Astrocyte (in vitro differentiated cells and primary cell): ENCODE results near the gene RPS2. TPM values are rescaled to one million over a fixed set of nuclear protein-coding genes. Genes with fewer than 3 reads are reported as not detected.
"Not testable (repeated sequence)": the region's sequence is repeated elsewhere in the genome, so short reads cannot be mapped to it uniquely, and the experiment has no call there.

Source experiments
- DNase-seq: peaks from one replicate; pipeline ENCODE4 v3.0.0-alpha.2; 2010; ENCODE audit warnings: low read depth
- FAIRE-seq: peaks from 2 replicates; lab custom pipeline; 2011; peaks lifted over from hg19 to GRCh38; lab: Jason Lieb, UNC
- H2AFZ ChIP-seq: 2 replicates; pipeline ENCODE4 v1.6.0; 2012; ENCODE audit warnings: low read depth, low read length, inconsistent platforms
- H3K27ac ChIP-seq: 2 replicates; pipeline ENCODE4 v1.5.1; 2011; ENCODE audit warnings: low read depth, low read length, inconsistent platforms
- H3K27me3 ChIP-seq: 2 replicates; pipeline ENCODE4 v1.6.0; 2011; ENCODE audit warnings: low read length, inconsistent platforms; ENCODE audit not compliant: insufficient read depth
- H3K36me3 ChIP-seq: 2 replicates; pipeline ENCODE4 v1.5.1; 2011; ENCODE audit warnings: low read length, inconsistent platforms; ENCODE audit not compliant: insufficient read depth
- H3K4me1 ChIP-seq: 2 replicates; pipeline ENCODE4 v1.5.1; 2011; ENCODE audit warnings: low read length, inconsistent platforms; ENCODE audit not compliant: insufficient read depth
- H3K4me2 ChIP-seq: 2 replicates; pipeline ENCODE4 v1.6.0; 2012; ENCODE audit warnings: low read length, inconsistent platforms
- H3K4me3 ChIP-seq: 2 replicates; pipeline ENCODE4 v1.5.1; 2011; ENCODE audit warnings: low read depth, mild to moderate bottlenecking, low read length, inconsistent platforms; ENCODE audit not compliant: insufficient read depth
- H3K79me2 ChIP-seq: 2 replicates; pipeline ENCODE4 v1.6.0; 2012; ENCODE audit warnings: mild to moderate bottlenecking, low read length, inconsistent platforms; ENCODE audit not compliant: insufficient read depth
- H3K9ac ChIP-seq: 2 replicates; pipeline ENCODE4 v1.6.0; 2012; ENCODE audit warnings: mild to moderate bottlenecking, low read length, inconsistent platforms
- H3K9me3 ChIP-seq: 2 replicates; pipeline ENCODE4 v1.5.1; 2012; ENCODE audit warnings: low read depth, mild to moderate bottlenecking, low read length, inconsistent platforms; ENCODE audit not compliant: insufficient read depth
- H4K20me1 ChIP-seq: 2 replicates; pipeline ENCODE4 v1.6.0; 2012; ENCODE audit warnings: low read length, inconsistent platforms; ENCODE audit not compliant: insufficient read depth
- H3K27ac Mint-ChIP-seq: one replicate; pipeline ENCODE4 v1.8.0; 2021; ENCODE audit warnings: mild to moderate bottlenecking, mixed read lengths; ENCODE audit not compliant: unreplicated experiment
- H3K27me3 Mint-ChIP-seq: one replicate; pipeline ENCODE4 v1.8.0; 2021; ENCODE audit warnings: low read depth, mixed read lengths; ENCODE audit not compliant: unreplicated experiment
- H3K36me3 Mint-ChIP-seq: one replicate; pipeline ENCODE4 v1.8.0; 2021; ENCODE audit warnings: low read depth, mixed read lengths; ENCODE audit not compliant: unreplicated experiment
- H3K4me1 Mint-ChIP-seq: one replicate; pipeline ENCODE4 v1.8.0; 2021; ENCODE audit warnings: low read depth, mixed read lengths; ENCODE audit not compliant: unreplicated experiment
- H3K4me3 Mint-ChIP-seq: one replicate; pipeline ENCODE4 v1.8.0; 2021; ENCODE audit warnings: mild to moderate bottlenecking, moderate library complexity, mixed read lengths; ENCODE audit not compliant: unreplicated experiment
- H3K9me3 Mint-ChIP-seq: one replicate; pipeline ENCODE4 v1.8.0; 2021; ENCODE audit warnings: mild to moderate bottlenecking, mixed read lengths; ENCODE audit not compliant: unreplicated experiment
- EZH2 ChIP-seq: IDR thresholded peaks from 2 replicates; pipeline ENCODE4 v1.6.1; 2012; ENCODE audit warnings: mild to moderate bottlenecking, low read length, inconsistent platforms; ENCODE audit not compliant: insufficient read depth
- total RNA-seq: library from RNA; stranded (reverse); gene quantifications from 2 replicates; pipeline ENCODE4 v1.2.1, GENCODE V29; 2021
- TF ChIP-seq, protein P1 (sequence below): IDR thresholded peaks from 2 replicates; pipeline ENCODE4 v1.5.1; 2011; ENCODE audit warnings: low read depth, mild to moderate bottlenecking, inconsistent platforms, low read length, moderate library complexity; ENCODE audit not compliant: insufficient read depth

RPS2 gene
- total RNA-seq, 1 donor from 2014 or later, result 2,534 TPM

DNA sequence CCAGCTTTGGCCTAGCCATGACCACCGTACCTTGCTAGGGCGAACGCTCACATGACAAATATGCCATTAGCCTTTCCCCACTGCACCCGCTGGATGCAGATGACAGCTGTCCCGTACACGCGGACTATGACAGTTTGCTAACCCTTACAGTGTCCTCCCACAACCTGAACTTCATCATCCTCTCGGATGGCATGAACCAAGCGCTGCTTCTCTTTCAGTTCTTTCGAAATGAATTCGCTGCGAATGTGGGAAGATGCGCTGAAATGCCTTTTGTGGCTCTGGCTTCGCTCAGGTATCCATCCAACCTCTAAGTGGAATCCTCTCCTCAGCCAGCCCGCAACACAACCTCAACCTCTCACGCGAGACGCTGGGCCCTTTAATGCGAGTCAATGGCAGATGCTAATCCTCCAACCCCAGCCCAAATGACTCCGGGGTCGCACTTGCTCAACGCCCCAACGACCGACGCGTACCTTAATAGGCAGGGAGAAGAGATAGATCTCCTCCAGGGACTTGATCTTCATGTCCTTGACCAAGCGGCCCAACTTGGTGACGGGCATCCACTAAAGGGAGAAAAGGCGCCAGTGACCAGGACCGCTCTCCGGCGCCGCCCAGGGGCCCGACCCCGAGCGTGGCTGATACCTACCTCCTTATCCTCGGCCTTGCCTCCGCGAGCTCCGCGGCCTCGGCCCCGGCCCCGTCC, 670 bp downstream of the RPS2 start:
- H3K27me3 Mint-ChIP-seq, result no peaks in the 10 kb centered on the region
- Histone ChIP-seq H3K4me2 (peak overlapping the region; percentile 95), H3K36me3 (peaks cover 9% of the 10 kb centered on the region), H3K27ac (peak overlapping the region; percentile 96), H2AFZ (no peak overlapping the region), H3K9ac (peak overlapping the region; percentile 92), H3K4me3 (peak overlapping the region; percentile 91), H3K4me1 (peaks cover 37% of the 10 kb centered on the region), H3K9me3 (no peaks in the 10 kb centered on the region), H3K79me2 (peaks cover 76% of the 10 kb centered on the region), H3K27me3 (no peaks in the 10 kb centered on the region), H4K20me1 (peaks cover 49% of the 10 kb centered on the region)
- no peaks in the 10 kb centered on the region for H3K9me3 Mint-ChIP-seq
- FAIRE-seq (no peak), DNase-seq (peak; percentile 15)
- peaks cover 20% of the 10 kb centered on the region for H3K4me1 Mint-ChIP-seq
- H3K27ac Mint-ChIP-seq, result peak overlapping the region; percentile 91
- no peak for TF ChIP-seq EZH2
- TF ChIP-seq, protein P1, sequence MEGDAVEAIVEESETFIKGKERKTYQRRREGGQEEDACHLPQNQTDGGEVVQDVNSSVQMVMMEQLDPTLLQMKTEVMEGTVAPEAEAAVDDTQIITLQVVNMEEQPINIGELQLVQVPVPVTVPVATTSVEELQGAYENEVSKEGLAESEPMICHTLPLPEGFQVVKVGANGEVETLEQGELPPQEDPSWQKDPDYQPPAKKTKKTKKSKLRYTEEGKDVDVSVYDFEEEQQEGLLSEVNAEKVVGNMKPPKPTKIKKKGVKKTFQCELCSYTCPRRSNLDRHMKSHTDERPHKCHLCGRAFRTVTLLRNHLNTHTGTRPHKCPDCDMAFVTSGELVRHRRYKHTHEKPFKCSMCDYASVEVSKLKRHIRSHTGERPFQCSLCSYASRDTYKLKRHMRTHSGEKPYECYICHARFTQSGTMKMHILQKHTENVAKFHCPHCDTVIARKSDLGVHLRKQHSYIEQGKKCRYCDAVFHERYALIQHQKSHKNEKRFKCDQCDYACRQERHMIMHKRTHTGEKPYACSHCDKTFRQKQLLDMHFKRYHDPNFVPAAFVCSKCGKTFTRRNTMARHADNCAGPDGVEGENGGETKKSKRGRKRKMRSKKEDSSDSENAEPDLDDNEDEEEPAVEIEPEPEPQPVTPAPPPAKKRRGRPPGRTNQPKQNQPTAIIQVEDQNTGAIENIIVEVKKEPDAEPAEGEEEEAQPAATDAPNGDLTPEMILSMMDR, result no peak
- peaks cover 20% of the 10 kb centered on the region for H3K36me3 Mint-ChIP-seq
- H3K4me3 Mint-ChIP-seq, result peak overlapping the region; percentile 97

DNA sequence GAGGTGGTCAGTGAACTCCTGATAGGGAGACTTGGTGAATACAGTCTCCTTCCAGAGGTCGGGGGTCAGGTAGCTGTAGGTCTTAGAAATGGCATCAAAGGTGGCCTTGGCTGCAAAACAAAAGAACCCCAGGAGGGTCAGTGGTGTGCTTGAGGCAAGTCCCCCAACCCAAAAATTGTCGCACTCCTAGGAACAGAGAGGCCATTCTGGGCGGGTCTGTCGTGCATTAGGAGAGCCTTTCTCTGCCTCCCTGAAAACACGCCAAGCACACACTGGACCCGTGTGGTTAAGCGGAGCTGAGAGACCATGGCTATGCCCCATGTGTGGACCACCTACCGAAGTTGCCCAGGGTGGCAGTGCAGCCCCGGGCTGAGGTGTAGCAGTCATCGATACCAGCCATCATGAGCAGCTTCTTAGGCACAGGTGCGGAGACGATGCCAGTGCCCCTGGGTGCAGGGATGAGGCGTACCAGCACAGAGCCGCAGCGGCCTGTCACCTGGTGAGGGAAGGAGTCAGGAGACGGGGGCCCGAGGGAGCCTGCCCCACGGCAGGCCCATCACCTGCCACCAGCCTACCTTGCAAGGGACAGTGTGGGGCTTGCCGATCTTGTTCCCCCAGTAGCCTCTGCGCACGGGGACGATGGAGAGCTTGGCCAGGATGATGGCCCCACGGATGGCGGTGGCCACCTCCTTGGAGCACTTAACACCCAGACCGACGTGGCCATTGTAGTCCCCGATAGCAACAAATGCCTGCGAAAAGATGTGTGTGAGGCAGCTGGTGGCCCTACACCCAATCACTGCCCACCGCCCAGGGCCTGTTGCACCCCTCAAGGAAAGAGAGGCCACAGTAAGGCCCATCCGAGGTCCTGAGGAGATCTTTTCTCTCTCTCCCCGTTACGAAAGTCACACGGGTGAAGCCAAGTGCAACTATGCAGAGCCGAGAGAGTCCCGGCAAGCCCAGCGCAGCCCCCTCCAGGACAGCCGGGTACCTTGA, 2.2 kb downstream of the RPS2 start:
- not testable (repeated sequence) for H2AFZ ChIP-seq, H3K27me3 Mint-ChIP-seq, DNase-seq, H3K9me3 Mint-ChIP-seq, FAIRE-seq, H3K27me3 ChIP-seq, H3K36me3 ChIP-seq, H3K9me3 ChIP-seq
- Histone ChIP-seq H3K4me1 (peaks cover 37% of the 10 kb centered on the region), H3K4me3 (peak overlapping the region; percentile 91), H3K79me2 (peaks cover 76% of the 10 kb centered on the region), H3K9ac (peak overlapping the region; percentile 92), H4K20me1 (peaks cover 49% of the 10 kb centered on the region), H3K4me2 (peak overlapping the region; percentile 95), H3K27ac (peak overlapping the region; percentile 10)
- Mint-ChIP-seq H3K4me1 (peaks cover 20% of the 10 kb centered on the region), H3K27ac (peak overlapping the region; percentile 91), H3K36me3 (peaks cover 20% of the 10 kb centered on the region), H3K4me3 (peak overlapping the region; percentile 97)

DNA sequence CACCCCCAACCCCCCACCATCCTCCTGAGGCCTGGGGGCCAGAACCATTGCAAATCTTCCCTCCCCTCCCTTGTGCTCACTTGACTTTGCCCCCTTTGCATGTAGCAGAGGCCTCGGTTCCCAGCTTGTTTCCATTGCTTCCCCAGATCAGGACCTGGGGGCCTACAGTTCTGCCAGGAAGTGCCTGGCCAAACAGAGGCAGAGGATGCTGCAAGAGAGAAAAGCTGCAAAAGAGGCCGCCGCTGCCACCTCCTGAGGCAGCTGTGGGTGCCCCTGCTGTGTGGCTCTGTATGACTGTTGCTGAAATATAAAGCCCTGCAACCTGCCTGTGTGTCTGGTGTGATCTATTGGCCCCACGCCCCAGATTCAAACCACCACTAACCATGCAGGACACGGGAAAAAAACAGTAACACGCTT, 3.0 kb downstream of the RPS2 start:
- FAIRE-seq, result no peak
- H3K79me2 ChIP-seq, result peaks cover 71% of the 10 kb centered on the region

More for the DNA sequence above, 3.0 kb downstream of the RPS2 start:
- Mint-ChIP-seq H3K27me3 (peaks cover 2% of the 10 kb centered on the region), H3K27ac (peak overlapping the region; percentile 58), H3K9me3 (no peaks in the 10 kb centered on the region), H3K4me1 (peaks cover 20% of the 10 kb centered on the region), H3K36me3 (peaks cover 20% of the 10 kb centered on the region), H3K4me3 (peak overlapping the region; percentile 97)
- no peak for TF ChIP-seq EZH2
- TF ChIP-seq, protein P1, result no peak
- Histone ChIP-seq H4K20me1 (peaks cover 49% of the 10 kb centered on the region), H3K36me3 (peaks cover 9% of the 10 kb centered on the region), H2AFZ (no peak overlapping the region), H3K4me1 (peaks cover 37% of the 10 kb centered on the region), H3K4me2 (peak overlapping the region; percentile 95), H3K9me3 (no peaks in the 10 kb centered on the region), H3K9ac (no peak overlapping the region), H3K27me3 (no peaks in the 10 kb centered on the region), H3K27ac (no peak overlapping the region), H3K4me3 (no peak overlapping the region)
- no peak for DNase-seq
